ENCODE measurements around the gene UBXN11. TPM values are rescaled to one million over a fixed set of nuclear protein-coding genes. Genes with fewer than 3 reads are reported as not detected.

The UBXN11 gene
- total RNA-seq, 2 donors from 2014 or later = 12.2 to 14.8 TPM

DNA sequence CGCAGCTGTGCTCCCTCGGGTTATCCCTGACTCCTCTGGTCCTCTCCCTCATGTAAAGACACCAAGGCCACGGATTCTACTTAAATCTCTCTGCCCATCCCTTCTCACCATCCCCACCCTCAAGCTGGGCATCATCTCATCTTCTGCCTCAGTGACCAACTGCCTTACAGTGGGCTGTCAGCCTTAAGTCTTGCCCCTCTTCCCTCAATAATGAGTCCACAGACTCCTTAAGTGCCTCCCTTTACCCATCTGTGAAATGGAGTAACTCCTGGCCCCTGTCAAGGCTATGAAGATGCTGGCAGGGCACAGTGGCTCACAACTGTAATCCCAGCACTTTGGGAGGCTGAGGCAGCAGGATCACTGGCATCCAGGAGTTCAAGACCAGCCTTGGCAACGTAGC, 14.5 kb downstream of the UBXN11 start:
- no peak for TF ChIP-seq POLR2A (IDR thresholded peaks at IDR 0.05)
- TF ChIP-seq, protein P1, sequence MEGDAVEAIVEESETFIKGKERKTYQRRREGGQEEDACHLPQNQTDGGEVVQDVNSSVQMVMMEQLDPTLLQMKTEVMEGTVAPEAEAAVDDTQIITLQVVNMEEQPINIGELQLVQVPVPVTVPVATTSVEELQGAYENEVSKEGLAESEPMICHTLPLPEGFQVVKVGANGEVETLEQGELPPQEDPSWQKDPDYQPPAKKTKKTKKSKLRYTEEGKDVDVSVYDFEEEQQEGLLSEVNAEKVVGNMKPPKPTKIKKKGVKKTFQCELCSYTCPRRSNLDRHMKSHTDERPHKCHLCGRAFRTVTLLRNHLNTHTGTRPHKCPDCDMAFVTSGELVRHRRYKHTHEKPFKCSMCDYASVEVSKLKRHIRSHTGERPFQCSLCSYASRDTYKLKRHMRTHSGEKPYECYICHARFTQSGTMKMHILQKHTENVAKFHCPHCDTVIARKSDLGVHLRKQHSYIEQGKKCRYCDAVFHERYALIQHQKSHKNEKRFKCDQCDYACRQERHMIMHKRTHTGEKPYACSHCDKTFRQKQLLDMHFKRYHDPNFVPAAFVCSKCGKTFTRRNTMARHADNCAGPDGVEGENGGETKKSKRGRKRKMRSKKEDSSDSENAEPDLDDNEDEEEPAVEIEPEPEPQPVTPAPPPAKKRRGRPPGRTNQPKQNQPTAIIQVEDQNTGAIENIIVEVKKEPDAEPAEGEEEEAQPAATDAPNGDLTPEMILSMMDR (IDR thresholded peaks at IDR 0.05) = no peak
- no peaks in the 10 kb centered on the region for H3K9me3 ChIP-seq
- no peak for ATAC-seq
- H3K4me1 ChIP-seq = no peaks in the 10 kb centered on the region
- DNase-seq = no peak
- WGBS, 2 donors = 82 to 89% methylated on average over 4 of the region's 4 CpGs
- H3K27ac ChIP-seq = no peak overlapping the region
- no peak overlapping the region for H3K4me3 ChIP-seq
- H3K36me3 ChIP-seq (replicated peaks in 1 of 2; ENCODE audit: insufficient read depth in 1 of 2, low read depth in 2 of 2) = no peaks in the 10 kb centered on the region
- no peaks in the 10 kb centered on the region for H3K27me3 ChIP-seq
- intact Hi-C loops (cut with DNase I) = no loop called here

GRCh38 chr1:26291433-26291832, 15.0 kb downstream of the UBXN11 start:
- intact Hi-C loops (cut with DNase I) = no loop called here

GRCh38 chr1:26290882-26291261, 15.6 kb downstream of the UBXN11 start:
- intact Hi-C loops (cut with DNase I) = no loop called here
- H3K4me3 ChIP-seq = no peak overlapping the region
- H3K27me3 ChIP-seq = no peaks in the 10 kb centered on the region
- no peaks in the 10 kb centered on the region for H3K4me1 ChIP-seq
- H3K36me3 ChIP-seq (replicated peaks in 1 of 2; ENCODE audit: insufficient read depth in 1 of 2, low read depth in 2 of 2) = no peaks in the 10 kb centered on the region
- no peak for TF ChIP-seq POLR2A (IDR thresholded peaks at IDR 0.05)
- TF ChIP-seq, protein P1 (IDR thresholded peaks at IDR 0.05) = no peak
- H3K27ac ChIP-seq = peak overlapping the region in 2 of 4 donors; percentile 29 to 68
- H3K9me3 ChIP-seq = no peaks in the 10 kb centered on the region
- DNase-seq (no peak), ATAC-seq (no peak)
- 84 to 88% methylated on average over 9 to 11 of the region's 11 CpGs for WGBS, 2 donors

More at GRCh38 chr1:26291433-26291832, 15.0 kb downstream of the UBXN11 start:
- Histone ChIP-seq H3K4me3 (no peak overlapping the region), H3K4me1 (no peaks in the 10 kb centered on the region), H3K27me3 (no peaks in the 10 kb centered on the region), H3K27ac (no peak overlapping the region), H3K9me3 (no peaks in the 10 kb centered on the region), H3K36me3 (replicated peaks in 1 of 2; ENCODE audit: insufficient read depth in 1 of 2, low read depth in 2 of 2) (no peaks in the 10 kb centered on the region)
- no peak for ATAC-seq
- WGBS, 2 donors = 83 to 100% methylated on average over 3 of the region's 3 CpGs
- no peak for DNase-seq
- TF ChIP-seq POLR2A (IDR thresholded peaks at IDR 0.05) = no peak
- TF ChIP-seq, protein P1 (IDR thresholded peaks at IDR 0.05) = no peak

DNA sequence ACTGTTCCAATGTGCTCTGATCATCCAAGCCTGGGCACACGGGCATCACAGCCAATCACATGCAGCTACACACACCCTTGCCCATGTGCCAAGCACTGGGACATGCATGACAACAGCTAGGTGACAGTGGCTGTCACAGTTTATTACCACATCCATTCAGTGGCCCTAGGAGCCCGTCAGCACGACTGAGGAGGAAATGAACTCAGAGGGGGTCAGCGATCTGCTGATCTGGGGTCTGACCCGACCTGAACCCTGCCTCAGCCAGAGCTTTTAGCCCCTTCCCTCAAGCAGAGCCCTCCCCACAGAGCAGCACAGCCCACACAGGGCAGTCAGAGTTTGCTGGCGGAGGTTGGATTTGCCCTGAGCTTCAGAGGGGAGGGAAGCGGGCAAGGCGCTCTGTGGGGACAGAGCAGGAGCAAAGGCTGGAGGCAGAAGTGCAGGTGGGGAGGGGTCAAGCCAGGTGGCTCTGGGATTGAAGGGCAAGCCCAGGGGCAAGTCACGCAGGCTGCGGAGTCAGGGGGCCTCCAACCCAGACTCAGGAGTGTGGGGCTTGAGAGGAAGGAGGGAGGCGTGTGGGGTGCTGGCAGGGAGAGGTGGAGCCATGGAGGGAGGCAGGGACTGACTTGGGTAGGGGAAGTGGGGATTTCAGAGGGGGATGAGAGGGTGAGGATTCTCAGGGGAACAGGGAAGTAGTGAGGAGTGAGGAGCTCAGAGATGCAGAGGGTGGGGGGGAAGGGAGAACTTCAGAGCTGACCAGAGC, 16.1 kb downstream of the UBXN11 start:
- Histone ChIP-seq H3K4me1 (peaks cover 3% of the 10 kb centered on the region), H3K9me3 (no peaks in the 10 kb centered on the region), H3K27ac (peak overlapping the region in 2 of 4 donors; percentile 35 to 68), H3K4me3 (no peak overlapping the region), H3K27me3 (no peaks in the 10 kb centered on the region), H3K36me3 (replicated peaks in 1 of 2; ENCODE audit: insufficient read depth in 1 of 2, low read depth in 2 of 2) (no peaks in the 10 kb centered on the region)
- intact Hi-C loops (cut with DNase I) = no loop called here
- 67 to 84% methylated on average over 9 to 11 of the region's 11 CpGs for WGBS, 2 donors
- no peak for DNase-seq
- ATAC-seq = no peak
- TF ChIP-seq POLR2A (IDR thresholded peaks at IDR 0.05) = no peak
- TF ChIP-seq, protein P1 (IDR thresholded peaks at IDR 0.05) = no peak

Data from body of pancreas (tissue), 4 donors.